ENCODE measurements around the gene RIMBP3B. TPM values are rescaled to one million over a fixed set of nuclear protein-coding genes. Genes with fewer than 3 reads are reported as not detected.

The RIMBP3B gene
- total RNA-seq (ENCODE audit: low replicate concordance): 0.15 TPM in 1 of 2 replicates, not detected in the other

GRCh38 chr22:21383701-21384467 lies at the start of gene RIMBP3B:
RIMBP3B (plus strand) TSS chr22:21383751; CDS start chr22:21383859, 108 bp downstream.

GRCh38 chr22:21417227-21417746 lies 33.7 kb downstream of the RIMBP3B start, which contains the start of gene HIC2:
HIC2 (plus strand) TSS chr22:21417371; CDS start chr22:21442832, 25,461 bp downstream.

Other genes with a start within 250 kb of the RIMBP3B start
- gene HIC2, start 33.6 kb downstream of the RIMBP3B start, total RNA-seq (ENCODE audit: low replicate concordance): 2.0 and 3.0 TPM in 2 replicates
- 0.82 and 1.4 TPM in 2 replicates for gene TMEM191C, start 83.6 kb downstream of the RIMBP3B start, total RNA-seq (ENCODE audit: low replicate concordance)
- gene RIMBP3C, start 167.7 kb downstream of the RIMBP3B start, total RNA-seq (ENCODE audit: low replicate concordance): 0.15 and 0.70 TPM in 2 replicates
- 10.4 and 25.7 TPM in 2 replicates for gene UBE2L3, start 184.0 kb downstream of the RIMBP3B start, total RNA-seq (ENCODE audit: low replicate concordance)
- 3.3 and 15.1 TPM in 2 replicates for gene YDJC, start 246.3 kb downstream of the RIMBP3B start, total RNA-seq (ENCODE audit: low replicate concordance)
- 0.08 and 0.23 TPM in 2 replicates for gene CCDC116, start 249.0 kb downstream of the RIMBP3B start, total RNA-seq (ENCODE audit: low replicate concordance)

Measured in smooth muscle cell of the coronary artery (primary cell).